ENCODE results near the gene EPRS1.
"Not testable (repeated sequence)": the region's sequence is repeated elsewhere in the genome, so short reads cannot be mapped to it uniquely, and the experiment has no call there.

The EPRS1 gene

GRCh38 chr1:220046052-220046930, at the start of gene EPRS1:
EPRS1 (minus strand) TSS chr1:220046505; CDS start chr1:220046388, 117 bp downstream.
- peak; percentile 96 for DNase-seq

GRCh38 chr1:220094016-220094911, 48.0 kb upstream of the EPRS1 start, which contains the start of gene IARS2:
IARS2 (plus strand) TSS chr1:220094132; CDS start chr1:220094217, 85 bp downstream.
- peak; percentile 87 for DNase-seq

- DNase-seq, result no peak
These were observed 47.2 kb upstream of the EPRS1 start for GRCh38 chr1:220093361-220094015.

GRCh38 chr1:220092694-220093093, 46.4 kb upstream of the EPRS1 start:
- DNase-seq, result no peak

GRCh38 chr1:220089650-220090556, 43.6 kb upstream of the EPRS1 start, which contains the start of gene BPNT1:
BPNT1 (minus strand) TSS chr1:220089788; CDS start chr1:220079846, 9,942 bp downstream.
- peak; percentile 87 for DNase-seq

- DNase-seq, result not testable (repeated sequence)
These were observed 40.0 kb upstream of the EPRS1 start for GRCh38 chr1:220086261-220086686.

GRCh38 chr1:220084460-220084859, 38.2 kb upstream of the EPRS1 start:
- DNase-seq, result no peak

GRCh38 chr1:220077887-220078286, 31.6 kb upstream of the EPRS1 start:
- no peak for DNase-seq

GRCh38 chr1:220076861-220077762, 30.8 kb upstream of the EPRS1 start:
- DNase-seq, result no peak

GRCh38 chr1:220067269-220068204, 21.2 kb upstream of the EPRS1 start:
- DNase-seq, result no peak

GRCh38 chr1:220062629-220063028, 16.3 kb upstream of the EPRS1 start:
- no peak for DNase-seq

GRCh38 chr1:220060876-220061275, 14.6 kb upstream of the EPRS1 start:
- no peak for DNase-seq

- no peak for DNase-seq
These were observed 10.1 kb upstream of the EPRS1 start for GRCh38 chr1:220056374-220056773.

- no peak for DNase-seq
These were observed 801 bp downstream of the EPRS1 start for GRCh38 chr1:220045356-220046051.

GRCh38 chr1:220044678-220045355, 1.5 kb downstream of the EPRS1 start:
- DNase-seq, result no peak

- no peak for DNase-seq
These were observed 2.7 kb downstream of the EPRS1 start for GRCh38 chr1:220043646-220044045.

GRCh38 chr1:220040028-220040596, 6.2 kb downstream of the EPRS1 start:
- no peak for DNase-seq

GRCh38 chr1:220038640-220039039, 7.7 kb downstream of the EPRS1 start:
- no peak for DNase-seq

Data from NCI-H2171 (cell line).